C4-2B (cell line): Measurements from ENCODE around the gene FOXO4.
A peak's percentile ranks its signal among the peaks of the same experiment; 100 is the strongest.
"Not testable (repeated sequence)": the region's sequence is repeated elsewhere in the genome, so short reads cannot be mapped to it uniquely, and the experiment has no call there.

Experiments used
- H3K27ac ChIP-seq: fragments of 450-650 bp; 2 replicates; pipeline ENCODE4 v1.5.1; 2017
- ZFX ChIP-seq: fragments of 450-650 bp; IDR thresholded peaks from 2 replicates; pipeline ENCODE4 v1.6.1; 2017
- TF ChIP-seq, protein P1 (sequence below): fragments of 450-650 bp; conservative IDR thresholded peaks from 2 replicates; pipeline ENCODE4 v1.5.1; 2017; ENCODE audit warnings: mild to moderate bottlenecking

The FOXO4 gene, protein sequence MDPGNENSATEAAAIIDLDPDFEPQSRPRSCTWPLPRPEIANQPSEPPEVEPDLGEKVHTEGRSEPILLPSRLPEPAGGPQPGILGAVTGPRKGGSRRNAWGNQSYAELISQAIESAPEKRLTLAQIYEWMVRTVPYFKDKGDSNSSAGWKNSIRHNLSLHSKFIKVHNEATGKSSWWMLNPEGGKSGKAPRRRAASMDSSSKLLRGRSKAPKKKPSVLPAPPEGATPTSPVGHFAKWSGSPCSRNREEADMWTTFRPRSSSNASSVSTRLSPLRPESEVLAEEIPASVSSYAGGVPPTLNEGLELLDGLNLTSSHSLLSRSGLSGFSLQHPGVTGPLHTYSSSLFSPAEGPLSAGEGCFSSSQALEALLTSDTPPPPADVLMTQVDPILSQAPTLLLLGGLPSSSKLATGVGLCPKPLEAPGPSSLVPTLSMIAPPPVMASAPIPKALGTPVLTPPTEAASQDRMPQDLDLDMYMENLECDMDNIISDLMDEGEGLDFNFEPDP

GRCh38 chrX:71095555-71095980 is at the start of gene FOXO4:
Gene FOXO4, plus strand, starts transcription at chrX:71095851. Its CDS starts 678 bp downstream, at chrX:71096529.
- peak within 1 kb of the TSS; percentile 46 for H3K27ac ChIP-seq
- TF ChIP-seq, protein P1, sequence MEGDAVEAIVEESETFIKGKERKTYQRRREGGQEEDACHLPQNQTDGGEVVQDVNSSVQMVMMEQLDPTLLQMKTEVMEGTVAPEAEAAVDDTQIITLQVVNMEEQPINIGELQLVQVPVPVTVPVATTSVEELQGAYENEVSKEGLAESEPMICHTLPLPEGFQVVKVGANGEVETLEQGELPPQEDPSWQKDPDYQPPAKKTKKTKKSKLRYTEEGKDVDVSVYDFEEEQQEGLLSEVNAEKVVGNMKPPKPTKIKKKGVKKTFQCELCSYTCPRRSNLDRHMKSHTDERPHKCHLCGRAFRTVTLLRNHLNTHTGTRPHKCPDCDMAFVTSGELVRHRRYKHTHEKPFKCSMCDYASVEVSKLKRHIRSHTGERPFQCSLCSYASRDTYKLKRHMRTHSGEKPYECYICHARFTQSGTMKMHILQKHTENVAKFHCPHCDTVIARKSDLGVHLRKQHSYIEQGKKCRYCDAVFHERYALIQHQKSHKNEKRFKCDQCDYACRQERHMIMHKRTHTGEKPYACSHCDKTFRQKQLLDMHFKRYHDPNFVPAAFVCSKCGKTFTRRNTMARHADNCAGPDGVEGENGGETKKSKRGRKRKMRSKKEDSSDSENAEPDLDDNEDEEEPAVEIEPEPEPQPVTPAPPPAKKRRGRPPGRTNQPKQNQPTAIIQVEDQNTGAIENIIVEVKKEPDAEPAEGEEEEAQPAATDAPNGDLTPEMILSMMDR = no peak
- no peak for TF ChIP-seq ZFX

DNA sequence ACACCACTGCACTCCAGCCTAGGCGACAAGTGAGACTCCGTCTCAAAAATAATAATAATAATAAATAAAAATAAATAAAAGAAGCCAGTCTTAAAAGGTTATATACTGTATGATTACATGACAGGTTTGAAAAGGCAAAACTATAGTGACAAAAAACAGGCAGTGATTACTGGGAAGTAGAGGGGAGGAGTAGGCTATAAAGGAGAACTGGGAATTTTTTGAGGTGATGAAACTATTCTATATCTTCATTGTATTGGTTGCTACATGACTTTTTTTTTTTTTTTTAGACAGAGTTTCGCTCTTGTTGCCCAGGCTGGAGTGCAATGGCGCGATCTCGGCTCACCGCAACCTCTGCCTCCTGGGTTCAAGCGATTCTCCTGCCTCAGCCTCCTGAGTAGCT is 47.8 kb upstream of the FOXO4 start:
- H3K27ac ChIP-seq = not testable (repeated sequence)

DNA sequence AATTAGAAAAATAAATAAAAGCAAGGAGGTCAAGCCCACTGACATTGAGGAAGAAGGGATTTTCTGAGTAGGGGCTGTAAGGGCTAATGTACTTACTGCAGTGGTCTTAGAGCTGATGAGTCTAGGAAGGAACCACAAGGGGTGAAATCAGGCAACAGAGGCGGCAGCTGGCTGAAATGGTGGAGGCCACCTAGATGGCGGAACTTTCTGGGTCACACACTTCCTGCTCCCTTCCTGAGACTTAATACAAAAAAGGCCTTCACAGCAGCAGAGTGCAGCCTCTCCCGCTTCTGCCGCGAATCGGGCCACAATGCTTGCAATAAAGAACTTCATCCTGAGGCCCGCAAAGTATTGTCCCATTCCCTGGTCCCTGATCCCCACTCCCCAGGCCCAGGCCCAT is 42.9 kb upstream of the FOXO4 start:
- TF ChIP-seq, protein P1 = no peak
- TF ChIP-seq ZFX = no peak
- no peak overlapping the region for H3K27ac ChIP-seq

DNA sequence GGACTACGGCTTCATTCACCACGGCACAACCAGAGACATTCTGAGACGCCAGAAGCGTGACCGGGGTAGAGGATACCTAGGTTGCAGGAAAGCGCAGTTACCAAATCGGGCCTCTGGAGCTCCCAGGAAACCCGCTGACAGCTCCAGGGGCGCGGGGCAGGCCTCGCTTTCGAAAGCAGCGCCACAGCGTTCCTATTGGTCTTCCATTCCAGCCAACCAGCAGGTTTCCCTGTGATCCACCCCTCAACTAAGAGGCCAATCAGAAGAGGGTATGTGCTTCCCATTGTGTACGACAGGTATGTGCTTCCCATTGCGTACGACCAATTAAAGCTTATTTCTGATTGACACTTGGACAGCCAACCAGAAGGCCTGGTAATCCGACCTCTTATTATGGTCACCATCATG is 42.4 kb upstream of the FOXO4 start:
- no peak overlapping the region for H3K27ac ChIP-seq
- TF ChIP-seq, protein P1 = no peak
- no peak for TF ChIP-seq ZFX

DNA sequence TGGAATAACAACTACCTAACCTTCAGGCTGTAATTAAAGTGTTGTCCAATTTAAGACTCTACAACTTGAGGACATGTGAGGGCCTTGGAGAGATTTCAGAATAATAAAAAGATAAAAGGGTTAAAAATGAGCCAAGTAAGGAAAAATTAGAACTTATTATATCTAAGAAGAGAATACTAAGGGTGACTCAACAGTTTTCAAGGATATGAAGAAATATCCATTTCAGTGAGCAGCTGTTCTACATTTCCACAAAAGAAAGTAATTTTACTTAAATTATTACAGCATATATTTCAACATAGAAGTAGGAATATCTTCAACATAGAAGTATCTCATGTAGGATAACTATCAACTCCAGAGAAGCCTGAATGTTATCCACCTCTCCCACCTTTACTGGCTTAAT is 38.8 kb upstream of the FOXO4 start:
- TF ChIP-seq, protein P1 = no peak
- TF ChIP-seq ZFX = no peak
- H3K27ac ChIP-seq = no peak overlapping the region

- no peak overlapping the region for H3K27ac ChIP-seq
- no peak for TF ChIP-seq ZFX
- TF ChIP-seq, protein P1 = no peak
Measured at GRCh38 chrX:71057848-71058530, 37.7 kb upstream of the FOXO4 start.

GRCh38 chrX:71060127-71060526 is 35.5 kb upstream of the FOXO4 start:
- no peak overlapping the region for H3K27ac ChIP-seq
- no peak for TF ChIP-seq ZFX
- TF ChIP-seq, protein P1 = no peak
